Measurements from ENCODE around the gene CPNE5.

DNA sequence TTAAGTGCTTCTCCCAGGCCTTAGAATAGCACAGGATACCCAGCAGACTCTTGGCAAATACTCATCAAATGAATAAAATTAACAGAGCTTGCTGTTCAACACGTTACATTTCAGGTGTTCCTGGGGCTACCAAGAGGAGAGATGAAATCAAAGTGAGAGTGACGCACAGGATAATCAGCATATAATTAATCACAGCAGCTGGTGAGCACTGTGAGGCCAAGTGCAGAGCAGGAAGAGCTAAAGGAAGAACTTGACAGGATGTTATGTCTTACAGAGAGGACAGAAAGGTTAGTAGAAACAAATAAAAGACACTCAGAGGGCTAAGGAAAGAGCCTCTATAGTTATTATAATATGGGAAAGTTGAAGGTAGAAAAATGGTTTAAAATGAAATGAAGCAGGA lies 26.6 kb upstream of the CPNE5 start:
- no peak for TF ChIP-seq EZH2phosphoT487 (IDR thresholded peaks at IDR 0.05)
- TF ChIP-seq, protein P1, sequence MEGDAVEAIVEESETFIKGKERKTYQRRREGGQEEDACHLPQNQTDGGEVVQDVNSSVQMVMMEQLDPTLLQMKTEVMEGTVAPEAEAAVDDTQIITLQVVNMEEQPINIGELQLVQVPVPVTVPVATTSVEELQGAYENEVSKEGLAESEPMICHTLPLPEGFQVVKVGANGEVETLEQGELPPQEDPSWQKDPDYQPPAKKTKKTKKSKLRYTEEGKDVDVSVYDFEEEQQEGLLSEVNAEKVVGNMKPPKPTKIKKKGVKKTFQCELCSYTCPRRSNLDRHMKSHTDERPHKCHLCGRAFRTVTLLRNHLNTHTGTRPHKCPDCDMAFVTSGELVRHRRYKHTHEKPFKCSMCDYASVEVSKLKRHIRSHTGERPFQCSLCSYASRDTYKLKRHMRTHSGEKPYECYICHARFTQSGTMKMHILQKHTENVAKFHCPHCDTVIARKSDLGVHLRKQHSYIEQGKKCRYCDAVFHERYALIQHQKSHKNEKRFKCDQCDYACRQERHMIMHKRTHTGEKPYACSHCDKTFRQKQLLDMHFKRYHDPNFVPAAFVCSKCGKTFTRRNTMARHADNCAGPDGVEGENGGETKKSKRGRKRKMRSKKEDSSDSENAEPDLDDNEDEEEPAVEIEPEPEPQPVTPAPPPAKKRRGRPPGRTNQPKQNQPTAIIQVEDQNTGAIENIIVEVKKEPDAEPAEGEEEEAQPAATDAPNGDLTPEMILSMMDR (IDR thresholded peaks at IDR 0.05) = no peak
- no peak for TF ChIP-seq EZH2 (IDR thresholded peaks at IDR 0.05)
